HepG2 (cell line): ENCODE results near the gene LMBRD2. TPM values are rescaled to one million over a fixed set of nuclear protein-coding genes. Genes with fewer than 3 reads are reported as not detected.

Experiments
- ARHGAP35 ChIP-seq: sonication (generic); formaldehyde crosslinking; IDR thresholded peaks from 2 replicates; pipeline ENCODE4 v1.9.0; 2022; ENCODE audit warnings: mild to moderate bottlenecking, inconsistent platforms, moderate library complexity, missing genetic modification reagents, borderline replicate concordance
- ARNT2 ChIP-seq: sonication (generic); formaldehyde crosslinking; IDR thresholded peaks from 2 replicates; pipeline ENCODE4 v1.8.0; 2022; ENCODE audit warnings: mild to moderate bottlenecking, low read depth, missing genetic modification reagents, moderate library complexity
- DNMT1 ChIP-seq: sonication (generic); formaldehyde crosslinking; IDR thresholded peaks from 2 replicates; pipeline ENCODE4 v1.5.1; 2020; ENCODE audit warnings: mild to moderate bottlenecking, missing genetic modification reagents
- HOXA3 ChIP-seq: sonication (generic); formaldehyde crosslinking; IDR thresholded peaks from 2 replicates; pipeline ENCODE4 v1.5.0; 2020; ENCODE audit warnings: missing genetic modification reagents
- IRF2 ChIP-seq: IDR thresholded peaks from 2 replicates; pipeline ENCODE4 v1.6.1; 2018; ENCODE audit warnings: missing genetic modification reagents, missing compliant biosample characterization
- SNAPC5 ChIP-seq: sonication (generic); formaldehyde crosslinking; IDR thresholded peaks from 2 replicates; pipeline ENCODE4 v1.8.1; 2023; ENCODE audit warnings: mild to moderate bottlenecking, missing genetic modification reagents, borderline replicate concordance
- ZC3H4 ChIP-seq: sonication (generic); formaldehyde crosslinking; IDR thresholded peaks from 2 replicates; pipeline ENCODE4 v1.4.0; 2020; ENCODE audit warnings: missing genetic modification reagents, borderline replicate concordance
- ZFY ChIP-seq: sonication (generic); formaldehyde crosslinking; IDR thresholded peaks from 2 replicates; pipeline ENCODE4 v1.4.0; 2020; ENCODE audit warnings: missing genetic modification reagents
- ZKSCAN8 ChIP-seq: IDR thresholded peaks from 2 replicates; pipeline ENCODE4 v1.6.1; 2016; ENCODE audit warnings: borderline replicate concordance, missing genetic modification reagents, missing compliant biosample characterization
- ZNF230 ChIP-seq: sonication (generic); formaldehyde crosslinking; IDR thresholded peaks from 2 replicates; pipeline ENCODE4 v1.4.0; 2020; ENCODE audit warnings: mild to moderate bottlenecking, missing genetic modification reagents
- ZNF484 ChIP-seq: sonication (generic); formaldehyde crosslinking; IDR thresholded peaks from 2 replicates; pipeline ENCODE4 v1.5.1; 2020; ENCODE audit warnings: mild to moderate bottlenecking, low read depth, missing genetic modification reagents, borderline replicate concordance
- ZNF557 ChIP-seq: sonication (generic); formaldehyde crosslinking; IDR thresholded peaks from 2 replicates; pipeline ENCODE4 v1.4.0; 2020; ENCODE audit warnings: missing genetic modification reagents
- ZNF576 ChIP-seq: sonication (generic); formaldehyde crosslinking; IDR thresholded peaks from 2 replicates; pipeline ENCODE4 v1.4.0; 2020; ENCODE audit warnings: mild to moderate bottlenecking, missing genetic modification reagents
- polyA plus RNA-seq, 8 experiments: library from polyadenylated mRNA; depleted of rRNA in 3 of 8; stranded (reverse) in 7 of 8; unstranded in 1 of 8; fragments of >200 nt; fragmentation: Illumina TruSeq in 4 of 8; extraction: Trizol in 4 of 8; gene quantifications; 2 replicates each; pipeline versions ENCODE4 v1.2.1 to v1.2.3, GENCODE V29; 2011 to 2016; ENCODE audit warnings: low read depth in 4 of 8, missing spikeins in 1 of 8, mixed read lengths in 1 of 8; ENCODE audit not compliant: insufficient read depth in 1 of 8
- total RNA-seq, 5 experiments: library from RNA; depleted of rRNA; stranded (reverse); fragments of >200 nt; fragmentation: Illumina TruSeq; extraction: Trizol; gene quantifications; 2 replicates each; pipeline ENCODE4 v1.2.3, GENCODE V29; 2016; ENCODE audit warnings: low read depth in 1 of 5
- TF ChIP-seq, protein P1 (sequence below): sonication (generic); formaldehyde crosslinking; IDR thresholded peaks from 2 replicates; pipeline ENCODE4 v1.4.0; 2020; ENCODE audit warnings: missing genetic modification reagents, borderline replicate concordance
- TF ChIP-seq, protein P2 (sequence below): sonication (generic); formaldehyde crosslinking; IDR thresholded peaks from 2 replicates; pipeline ENCODE4 v1.4.0; 2020; ENCODE audit warnings: missing genetic modification reagents, borderline replicate concordance
- TF ChIP-seq, protein P3 (sequence below): sonication (generic); formaldehyde crosslinking; IDR thresholded peaks from 2 replicates; pipeline ENCODE4 v1.4.0; 2020; ENCODE audit warnings: missing genetic modification reagents
- TF ChIP-seq, protein P4 (sequence below): sonication (generic); formaldehyde crosslinking; IDR thresholded peaks from 2 replicates; pipeline ENCODE4 v1.8.1; 2023; ENCODE audit warnings: mild to moderate bottlenecking, inconsistent platforms, moderate library complexity, missing genetic modification reagents, borderline replicate concordance

Gene LMBRD2
- total and polyA plus RNA-seq, 2 of the 13 experiments (the other 11 are each of a cell fraction or from before 2014, with no cell fraction given), result 2.0 to 4.7 TPM

DNA sequence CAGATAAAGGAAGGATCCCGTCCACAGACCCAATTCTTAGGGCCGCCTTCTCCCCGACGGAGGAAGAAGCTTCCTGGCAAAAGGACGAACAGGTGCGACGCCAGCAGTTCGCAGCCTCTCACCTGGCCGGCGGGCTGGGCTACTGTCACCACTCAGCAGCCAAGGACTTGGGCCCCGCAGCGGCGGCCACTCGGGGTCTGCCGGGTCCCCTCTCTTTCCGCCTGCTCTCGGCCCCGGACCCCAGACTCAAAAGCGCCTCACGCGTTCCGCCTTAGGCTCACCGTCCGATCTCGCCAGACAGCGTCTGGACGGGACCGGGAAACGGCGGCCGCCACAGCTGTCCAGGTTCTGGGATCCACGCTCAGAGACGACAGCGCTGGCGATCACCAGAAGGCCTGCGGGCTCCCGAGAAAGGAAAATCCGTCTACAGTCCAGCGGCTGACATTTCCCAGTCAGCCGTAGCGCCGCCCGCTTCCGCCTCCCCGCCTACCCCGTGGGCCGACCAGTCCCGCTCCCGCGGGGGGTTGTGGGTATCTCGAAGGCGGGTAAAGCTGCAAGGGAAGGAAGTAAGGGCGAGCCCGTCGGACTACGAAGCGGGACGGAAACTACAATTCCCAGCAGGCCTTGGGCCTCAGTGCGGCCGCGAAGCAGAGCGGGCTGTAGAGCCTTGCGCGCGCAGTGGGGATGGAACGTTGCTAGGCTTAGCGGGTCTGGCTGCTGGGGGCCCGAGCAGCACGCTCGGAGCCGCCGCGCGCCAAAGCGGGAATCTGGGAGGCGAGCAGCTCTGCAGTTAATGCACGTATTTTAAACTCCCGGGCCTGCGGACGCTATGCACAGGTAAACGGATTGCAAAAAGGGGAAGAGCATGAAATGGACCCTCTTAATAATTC lies at the start of gene LMBRD2, which contains the start of gene SKP2 (continued):
- peak; percentile 90; the same call in 1 of the 2 replicates for TF ChIP-seq IRF2 (CRISPR knock-in tag)
- no peak for TF ChIP-seq ZKSCAN8
- no peak for TF ChIP-seq ZNF557 (CRISPR knock-in tag)
- TF ChIP-seq ZNF484 (CRISPR knock-in tag), result no peak
- no peak for TF ChIP-seq ZC3H4 (CRISPR knock-in tag)
- peak; percentile 93 for TF ChIP-seq ZFY
- no peak for TF ChIP-seq SNAPC5 (CRISPR knock-in tag)
- TF ChIP-seq, protein P1, sequence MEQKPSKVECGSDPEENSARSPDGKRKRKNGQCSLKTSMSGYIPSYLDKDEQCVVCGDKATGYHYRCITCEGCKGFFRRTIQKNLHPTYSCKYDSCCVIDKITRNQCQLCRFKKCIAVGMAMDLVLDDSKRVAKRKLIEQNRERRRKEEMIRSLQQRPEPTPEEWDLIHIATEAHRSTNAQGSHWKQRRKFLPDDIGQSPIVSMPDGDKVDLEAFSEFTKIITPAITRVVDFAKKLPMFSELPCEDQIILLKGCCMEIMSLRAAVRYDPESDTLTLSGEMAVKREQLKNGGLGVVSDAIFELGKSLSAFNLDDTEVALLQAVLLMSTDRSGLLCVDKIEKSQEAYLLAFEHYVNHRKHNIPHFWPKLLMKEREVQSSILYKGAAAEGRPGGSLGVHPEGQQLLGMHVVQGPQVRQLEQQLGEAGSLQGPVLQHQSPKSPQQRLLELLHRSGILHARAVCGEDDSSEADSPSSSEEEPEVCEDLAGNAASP, result no peak; the same call in 1 of the 2 replicates
- TF ChIP-seq, protein P2, sequence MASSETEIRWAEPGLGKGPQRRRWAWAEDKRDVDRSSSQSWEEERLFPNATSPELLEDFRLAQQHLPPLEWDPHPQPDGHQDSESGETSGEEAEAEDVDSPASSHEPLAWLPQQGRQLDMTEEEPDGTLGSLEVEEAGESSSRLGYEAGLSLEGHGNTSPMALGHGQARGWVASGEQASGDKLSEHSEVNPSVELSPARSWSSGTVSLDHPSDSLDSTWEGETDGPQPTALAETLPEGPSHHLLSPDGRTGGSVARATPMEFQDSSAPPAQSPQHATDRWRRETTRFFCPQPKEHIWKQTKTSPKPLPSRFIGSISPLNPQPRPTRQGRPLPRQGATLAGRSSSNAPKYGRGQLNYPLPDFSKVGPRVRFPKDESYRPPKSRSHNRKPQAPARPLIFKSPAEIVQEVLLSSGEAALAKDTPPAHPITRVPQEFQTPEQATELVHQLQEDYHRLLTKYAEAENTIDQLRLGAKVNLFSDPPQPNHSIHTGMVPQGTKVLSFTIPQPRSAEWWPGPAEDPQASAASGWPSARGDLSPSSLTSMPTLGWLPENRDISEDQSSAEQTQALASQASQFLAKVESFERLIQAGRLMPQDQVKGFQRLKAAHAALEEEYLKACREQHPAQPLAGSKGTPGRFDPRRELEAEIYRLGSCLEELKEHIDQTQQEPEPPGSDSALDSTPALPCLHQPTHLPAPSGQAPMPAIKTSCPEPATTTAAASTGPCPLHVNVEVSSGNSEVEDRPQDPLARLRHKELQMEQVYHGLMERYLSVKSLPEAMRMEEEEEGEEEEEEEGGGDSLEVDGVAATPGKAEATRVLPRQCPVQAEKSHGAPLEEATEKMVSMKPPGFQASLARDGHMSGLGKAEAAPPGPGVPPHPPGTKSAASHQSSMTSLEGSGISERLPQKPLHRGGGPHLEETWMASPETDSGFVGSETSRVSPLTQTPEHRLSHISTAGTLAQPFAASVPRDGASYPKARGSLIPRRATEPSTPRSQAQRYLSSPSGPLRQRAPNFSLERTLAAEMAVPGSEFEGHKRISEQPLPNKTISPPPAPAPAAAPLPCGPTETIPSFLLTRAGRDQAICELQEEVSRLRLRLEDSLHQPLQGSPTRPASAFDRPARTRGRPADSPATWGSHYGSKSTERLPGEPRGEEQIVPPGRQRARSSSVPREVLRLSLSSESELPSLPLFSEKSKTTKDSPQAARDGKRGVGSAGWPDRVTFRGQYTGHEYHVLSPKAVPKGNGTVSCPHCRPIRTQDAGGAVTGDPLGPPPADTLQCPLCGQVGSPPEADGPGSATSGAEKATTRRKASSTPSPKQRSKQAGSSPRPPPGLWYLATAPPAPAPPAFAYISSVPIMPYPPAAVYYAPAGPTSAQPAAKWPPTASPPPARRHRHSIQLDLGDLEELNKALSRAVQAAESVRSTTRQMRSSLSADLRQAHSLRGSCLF (CRISPR knock-in tag), result no peak
- TF ChIP-seq HOXA3 (CRISPR knock-in tag), result peak; percentile 85
- no peak for TF ChIP-seq ZNF576
- peak; percentile 63; the same call in 1 of the 2 replicates for TF ChIP-seq ZNF230 (CRISPR knock-in tag)
- 0 out of 2 replicates have a peak, but pooled peaks have one; percentile 84 for TF ChIP-seq DNMT1 (CRISPR knock-in tag)
- TF ChIP-seq, protein P3, sequence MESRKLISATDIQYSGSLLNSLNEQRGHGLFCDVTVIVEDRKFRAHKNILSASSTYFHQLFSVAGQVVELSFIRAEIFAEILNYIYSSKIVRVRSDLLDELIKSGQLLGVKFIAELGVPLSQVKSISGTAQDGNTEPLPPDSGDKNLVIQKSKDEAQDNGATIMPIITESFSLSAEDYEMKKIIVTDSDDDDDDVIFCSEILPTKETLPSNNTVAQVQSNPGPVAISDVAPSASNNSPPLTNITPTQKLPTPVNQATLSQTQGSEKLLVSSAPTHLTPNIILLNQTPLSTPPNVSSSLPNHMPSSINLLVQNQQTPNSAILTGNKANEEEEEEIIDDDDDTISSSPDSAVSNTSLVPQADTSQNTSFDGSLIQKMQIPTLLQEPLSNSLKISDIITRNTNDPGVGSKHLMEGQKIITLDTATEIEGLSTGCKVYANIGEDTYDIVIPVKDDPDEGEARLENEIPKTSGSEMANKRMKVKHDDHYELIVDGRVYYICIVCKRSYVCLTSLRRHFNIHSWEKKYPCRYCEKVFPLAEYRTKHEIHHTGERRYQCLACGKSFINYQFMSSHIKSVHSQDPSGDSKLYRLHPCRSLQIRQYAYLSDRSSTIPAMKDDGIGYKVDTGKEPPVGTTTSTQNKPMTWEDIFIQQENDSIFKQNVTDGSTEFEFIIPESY (CRISPR knock-in tag), result no peak; the same call in 1 of the 2 replicates
- TF ChIP-seq ARNT2 (CRISPR knock-in tag), result peak; percentile 44; the same call in 1 of the 2 replicates
- TF ChIP-seq, protein P4, sequence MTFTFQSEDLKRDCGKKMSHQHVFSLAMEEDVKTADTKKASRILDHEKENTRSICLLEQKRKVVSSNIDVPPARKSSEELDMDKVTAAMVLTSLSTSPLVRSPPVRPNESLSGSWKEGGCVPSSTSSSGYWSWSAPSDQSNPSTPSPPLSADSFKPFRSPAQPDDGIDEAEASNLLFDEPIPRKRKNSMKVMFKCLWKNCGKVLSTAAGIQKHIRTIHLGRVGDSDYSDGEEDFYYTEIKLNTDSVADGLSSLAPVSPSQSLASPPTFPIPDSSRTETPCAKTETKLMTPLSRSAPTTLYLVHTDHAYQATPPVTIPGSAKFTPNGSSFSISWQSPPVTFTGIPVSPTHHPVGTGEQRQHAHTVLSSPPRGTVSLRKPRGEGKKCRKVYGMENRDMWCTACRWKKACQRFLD (CRISPR knock-in tag), result no peak
- peak; percentile 74; the same call in 1 of the 2 replicates for TF ChIP-seq ARHGAP35 (CRISPR knock-in tag)
